IMR-90 (cell line): Measurements from ENCODE around the gene NDFIP2.

Experiments
- BHLHE40 ChIP-seq: fragments of 150-350 bp; IDR thresholded peaks from 2 replicates; pipeline ENCODE4 v1.6.1; 2016; ENCODE audit warnings: mild to moderate bottlenecking, low read depth, low read length
- MXI1 ChIP-seq: IDR thresholded peaks from 2 replicates; pipeline ENCODE4 v1.6.1; 2012; ENCODE audit warnings: low read depth, mild to moderate bottlenecking, low read length, moderate library complexity, borderline replicate concordance
- POLR2A ChIP-seq: IDR thresholded peaks from 2 replicates; pipeline ENCODE4 v1.6.1; 2012; ENCODE audit warnings: mild to moderate bottlenecking, low read depth, low read length
- RAD21 ChIP-seq: IDR thresholded peaks from 2 replicates; pipeline ENCODE4 v1.6.1; 2012; ENCODE audit warnings: low read length, improper control_type of control experiment
- TF ChIP-seq, protein P1 (sequence below): conservative IDR thresholded peaks from 2 replicates; pipeline ENCODE4 v1.5.1; 2012; ENCODE audit warnings: mild to moderate bottlenecking, low read depth, low read length, improper control_type of control experiment

DNA sequence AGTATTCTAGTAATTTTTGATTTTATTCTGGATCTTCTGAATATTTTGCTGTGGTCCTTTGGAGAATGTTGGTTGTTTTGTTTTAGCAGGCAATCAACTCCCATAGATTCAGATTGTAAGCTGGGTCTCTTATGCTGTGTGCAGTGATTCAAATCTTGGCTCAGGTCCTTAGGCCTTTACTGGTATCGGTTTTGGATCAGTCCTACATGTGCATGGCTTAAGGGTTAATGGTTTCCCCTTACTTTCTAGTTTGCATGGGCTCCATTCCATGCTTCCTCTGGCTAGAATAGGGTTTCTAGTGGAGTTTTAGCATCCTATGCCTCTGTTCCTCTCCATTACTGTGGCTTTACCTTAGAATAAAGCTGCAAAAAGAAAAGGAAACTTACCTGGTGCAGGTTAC is 16.1 kb downstream of the NDFIP2 start:
- TF ChIP-seq POLR2A: no peak
- TF ChIP-seq, protein P1, sequence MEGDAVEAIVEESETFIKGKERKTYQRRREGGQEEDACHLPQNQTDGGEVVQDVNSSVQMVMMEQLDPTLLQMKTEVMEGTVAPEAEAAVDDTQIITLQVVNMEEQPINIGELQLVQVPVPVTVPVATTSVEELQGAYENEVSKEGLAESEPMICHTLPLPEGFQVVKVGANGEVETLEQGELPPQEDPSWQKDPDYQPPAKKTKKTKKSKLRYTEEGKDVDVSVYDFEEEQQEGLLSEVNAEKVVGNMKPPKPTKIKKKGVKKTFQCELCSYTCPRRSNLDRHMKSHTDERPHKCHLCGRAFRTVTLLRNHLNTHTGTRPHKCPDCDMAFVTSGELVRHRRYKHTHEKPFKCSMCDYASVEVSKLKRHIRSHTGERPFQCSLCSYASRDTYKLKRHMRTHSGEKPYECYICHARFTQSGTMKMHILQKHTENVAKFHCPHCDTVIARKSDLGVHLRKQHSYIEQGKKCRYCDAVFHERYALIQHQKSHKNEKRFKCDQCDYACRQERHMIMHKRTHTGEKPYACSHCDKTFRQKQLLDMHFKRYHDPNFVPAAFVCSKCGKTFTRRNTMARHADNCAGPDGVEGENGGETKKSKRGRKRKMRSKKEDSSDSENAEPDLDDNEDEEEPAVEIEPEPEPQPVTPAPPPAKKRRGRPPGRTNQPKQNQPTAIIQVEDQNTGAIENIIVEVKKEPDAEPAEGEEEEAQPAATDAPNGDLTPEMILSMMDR: no peak
- no peak for TF ChIP-seq BHLHE40
- TF ChIP-seq RAD21: no peak
- TF ChIP-seq MXI1: no peak
